Pulmonary artery endothelial cell (primary cell): ENCODE measurements around the gene APPL2. TPM values are rescaled to one million over a fixed set of nuclear protein-coding genes. Genes with fewer than 3 reads are reported as not detected.

Source experiments
- DNase-seq: peaks from one replicate; pipeline ENCODE4 v3.0.0-alpha.2; 2011; ENCODE audit warnings: low read depth, low spot score
- total RNA-seq: library from RNA; depleted of rRNA; stranded (reverse); fragments of >200 nt; gene quantifications from 2 replicates; pipeline ENCODE4 v1.2.3, GENCODE V29; 2014

APPL2 gene
- total RNA-seq, 1 donor from 2014 or later = 14.6 TPM

GRCh38 chr12:105138248-105138647 lies 97.7 kb downstream of the APPL2 start:
- DNase-seq = no peak

Other genes starting within 250 kb of the APPL2 start
- 14.1 and 18.1 TPM in 2 replicates for gene NOPCHAP1, start 249.9 kb downstream of the APPL2 start, total RNA-seq
- 2.5 and 2.9 TPM in 2 replicates for gene ALDH1L2, start 151.7 kb downstream of the APPL2 start, total RNA-seq
- 124 and 157 TPM in 2 replicates for gene WASHC4, start 128.4 kb downstream of the APPL2 start, total RNA-seq
- gene C12orf75, start 94.5 kb upstream of the APPL2 start, total RNA-seq = 47.5 and 54.6 TPM in 2 replicates